Measurements from ENCODE around the gene CNIH3. TPM values are rescaled to one million over a fixed set of nuclear protein-coding genes. Genes with fewer than 3 reads are reported as not detected.

The CNIH3 gene
- total RNA-seq, 6 donors from 2014 or later = 0.39 to 4.2 (median 2.1) TPM

- Histone ChIP-seq H3K9me3 (peaks cover 0 to 11% (median 5%) of the 10 kb centered on the region in 4 donors), H3K36me3 (no peaks in the 10 kb centered on the region), H3K4me1 (no peaks in the 10 kb centered on the region), H3K27ac (no peak overlapping the region), H3K4me3 (no peak overlapping the region), H3K27me3 (no peaks in the 10 kb centered on the region)
- ATAC-seq (ENCODE audit: low FRiP score in 2 of 2) (no peak), DNase-seq (no peak)
- WGBS, 2 donors = 77 to 89% methylated on average over 3 of the region's 3 CpGs
- TF ChIP-seq CTCF (IDR thresholded peaks at IDR 0.05) = no peak
- no peak for TF ChIP-seq EP300 (IDR thresholded peaks at IDR 0.05)
- TF ChIP-seq POLR2A (IDR thresholded peaks at IDR 0.05) = no peak
- no peak for TF ChIP-seq POLR2AphosphoS5 (IDR thresholded peaks at IDR 0.05)
Observed at GRCh38 chr1:224762701-224763100, 146.6 kb downstream of the CNIH3 start.

- no peak for DNase-seq
- 70 to 91% methylated on average over 4 to 5 of the region's 5 CpGs for WGBS, 2 donors
Observed at GRCh38 chr1:224763126-224763775, 147.1 kb downstream of the CNIH3 start.

GRCh38 chr1:224766266-224766665, 150.1 kb downstream of the CNIH3 start:
- H3K4me3 ChIP-seq = no peak overlapping the region
- no peaks in the 10 kb centered on the region for H3K9me3 ChIP-seq
- no peaks in the 10 kb centered on the region for H3K27me3 ChIP-seq
- WGBS, 2 donors = 65 to 78% methylated on average over 4 of the region's 4 CpGs
- H3K36me3 ChIP-seq = no peaks in the 10 kb centered on the region
- DNase-seq (no peak), ATAC-seq (ENCODE audit: low FRiP score in 2 of 2) (no peak)
- H3K27ac ChIP-seq = no peak overlapping the region
- peaks cover 0 to 14% (median 6%) of the 10 kb centered on the region in 4 donors for H3K4me1 ChIP-seq
- no peak for TF ChIP-seq POLR2A (IDR thresholded peaks at IDR 0.05)
- TF ChIP-seq POLR2AphosphoS5 (IDR thresholded peaks at IDR 0.05) = no peak
- TF ChIP-seq EP300 (IDR thresholded peaks at IDR 0.05) = no peak
- TF ChIP-seq CTCF (IDR thresholded peaks at IDR 0.05) = no peak

More at GRCh38 chr1:224763126-224763775, 147.1 kb downstream of the CNIH3 start:
- Histone ChIP-seq H3K9me3 (peaks cover 0 to 11% (median 5%) of the 10 kb centered on the region in 4 donors), H3K4me1 (no peaks in the 10 kb centered on the region), H3K27ac (no peak overlapping the region), H3K27me3 (no peaks in the 10 kb centered on the region), H3K4me3 (no peak overlapping the region), H3K36me3 (no peaks in the 10 kb centered on the region)
- ATAC-seq (ENCODE audit: low FRiP score in 2 of 2) = peak in 1 of 2 donors; percentile 53
- TF ChIP-seq POLR2A (IDR thresholded peaks at IDR 0.05) (no peak), EP300 (IDR thresholded peaks at IDR 0.05) (no peak), CTCF (IDR thresholded peaks at IDR 0.05) (no peak), POLR2AphosphoS5 (IDR thresholded peaks at IDR 0.05) (no peak)

- H3K27me3 ChIP-seq = no peaks in the 10 kb centered on the region
- WGBS, 2 donors = 83 to 93% methylated on average over 3 of the region's 3 CpGs
- no peak overlapping the region for H3K27ac ChIP-seq
- no peaks in the 10 kb centered on the region for H3K36me3 ChIP-seq
- H3K4me3 ChIP-seq = no peak overlapping the region
- DNase-seq = no peak
- no peak for ATAC-seq (ENCODE audit: low FRiP score in 2 of 2)
- no peak for TF ChIP-seq POLR2AphosphoS5 (IDR thresholded peaks at IDR 0.05)
- TF ChIP-seq CTCF (IDR thresholded peaks at IDR 0.05) = no peak
- H3K9me3 ChIP-seq = no peaks in the 10 kb centered on the region
- peaks cover 0 to 14% (median 6%) of the 10 kb centered on the region in 4 donors for H3K4me1 ChIP-seq
Observed at GRCh38 chr1:224767031-224767430, 150.9 kb downstream of the CNIH3 start.

GRCh38 chr1:224767676-224768075, 151.6 kb downstream of the CNIH3 start:
- Histone ChIP-seq H3K36me3 (no peaks in the 10 kb centered on the region), H3K4me3 (no peak overlapping the region), H3K9me3 (no peaks in the 10 kb centered on the region), H3K4me1 (peaks cover 0 to 14% (median 6%) of the 10 kb centered on the region in 4 donors), H3K27ac (no peak overlapping the region), H3K27me3 (no peaks in the 10 kb centered on the region)
- no peak for TF ChIP-seq EP300 (IDR thresholded peaks at IDR 0.05)
- TF ChIP-seq CTCF (IDR thresholded peaks at IDR 0.05) = no peak
- TF ChIP-seq POLR2AphosphoS5 (IDR thresholded peaks at IDR 0.05) = no peak
- no peak for TF ChIP-seq POLR2A (IDR thresholded peaks at IDR 0.05)
- no peak for ATAC-seq (ENCODE audit: low FRiP score in 2 of 2)
- WGBS, 2 donors = 97 to 98% methylated on average over 2 of the region's 2 CpGs
- DNase-seq = no peak

Measured in upper lobe of left lung (tissue), 6 donors.